NCI-H1092 (cell line): ENCODE data around the gene SLC48A1.
A peak's percentile ranks its signal among the peaks of the same experiment; 100 is the strongest.

Source experiments
- DNase-seq: peaks from one replicate; lab custom pipeline; 2025; lab: John Stamatoyannopoulos, UW

Gene SLC48A1

GRCh38 chr12:47757840-47758583 is 15.0 kb upstream of the SLC48A1 start:
- no peak for DNase-seq

- no peak for DNase-seq
These were observed 14.5 kb upstream of the SLC48A1 start for GRCh38 chr12:47758584-47758833.

- DNase-seq = peak; percentile 75
These were observed 14.0 kb upstream of the SLC48A1 start, which contains the start of gene RAPGEF3 for GRCh38 chr12:47758834-47759690. TSS of gene RAPGEF3 (minus strand) at chr12:47758880. CDS start at chr12:47758556, 324 bp downstream.

GRCh38 chr12:47762850-47763465 is 10.1 kb upstream of the SLC48A1 start:
- no peak for DNase-seq

- DNase-seq = no peak
These were observed 9.3 kb upstream of the SLC48A1 start for GRCh38 chr12:47763481-47764346.

- DNase-seq = no peak
These were observed 6.4 kb upstream of the SLC48A1 start for GRCh38 chr12:47766502-47767215.

- DNase-seq = peak; percentile 39
These were observed 5.8 kb upstream of the SLC48A1 start for GRCh38 chr12:47767216-47767724.

- DNase-seq = no peak
These were observed 4.7 kb upstream of the SLC48A1 start for GRCh38 chr12:47768323-47768811.

- no peak for DNase-seq
These were observed 3.6 kb upstream of the SLC48A1 start for GRCh38 chr12:47769234-47770085.

- DNase-seq = no peak
These were observed 2.8 kb upstream of the SLC48A1 start for GRCh38 chr12:47770086-47770726.

GRCh38 chr12:47771304-47771703 is 1.7 kb upstream of the SLC48A1 start:
- DNase-seq = no peak

GRCh38 chr12:47772094-47772660 is 861 bp upstream of the SLC48A1 start:
- DNase-seq = no peak

GRCh38 chr12:47772738-47773061 is 338 bp upstream of the SLC48A1 start:
- no peak for DNase-seq

- no peak for DNase-seq
These were observed 981 bp downstream of the SLC48A1 start for GRCh38 chr12:47773858-47774580.

GRCh38 chr12:47774663-47775062 is 1.6 kb downstream of the SLC48A1 start:
- no peak for DNase-seq

GRCh38 chr12:47775100-47775911 is 2.3 kb downstream of the SLC48A1 start:
- no peak for DNase-seq

GRCh38 chr12:47776471-47777143 is 3.6 kb downstream of the SLC48A1 start:
- no peak for DNase-seq
